Measurements from ENCODE around the gene SOCS7. TPM values are rescaled to one million over a fixed set of nuclear protein-coding genes. Genes with fewer than 3 reads are reported as not detected.

Gene SOCS7
- total RNA-seq, 1 experiment from 2014 or later, result 10.1 TPM

GRCh38 chr17:38338053-38338452 lies 13.6 kb upstream of the SOCS7 start:
- no peak for DNase-seq (ENCODE audit: low read depth)

- no peak for DNase-seq (ENCODE audit: low read depth)
Measured at GRCh38 chr17:38338535-38338934, 13.1 kb upstream of the SOCS7 start.

GRCh38 chr17:38339891-38340290 lies 11.8 kb upstream of the SOCS7 start:
- no peak for DNase-seq (ENCODE audit: low read depth)

- DNase-seq (ENCODE audit: low read depth), result peak; percentile 28
Measured at GRCh38 chr17:38341035-38341721, 10.5 kb upstream of the SOCS7 start.

GRCh38 chr17:38342886-38343607 lies 8.6 kb upstream of the SOCS7 start:
- no peak for DNase-seq (ENCODE audit: low read depth)

- no peak for DNase-seq (ENCODE audit: low read depth)
Measured at GRCh38 chr17:38343608-38344419, 7.8 kb upstream of the SOCS7 start, which contains the start of gene GPR179. Gene GPR179, minus strand, starts transcription at chr17:38343956. Its CDS starts 167 bp downstream, at chr17:38343789.

GRCh38 chr17:38344420-38344745 lies 7.3 kb upstream of the SOCS7 start:
- no peak for DNase-seq (ENCODE audit: low read depth)

GRCh38 chr17:38345743-38346142 lies 5.9 kb upstream of the SOCS7 start:
- no peak for DNase-seq (ENCODE audit: low read depth)

- DNase-seq (ENCODE audit: low read depth), result peak; percentile 75
Measured at GRCh38 chr17:38349097-38349730, 2.4 kb upstream of the SOCS7 start.

- DNase-seq (ENCODE audit: low read depth), result no peak
Measured at GRCh38 chr17:38350035-38350434, 1.6 kb upstream of the SOCS7 start.

GRCh38 chr17:38352245-38353085 lies 821 bp downstream of the SOCS7 start:
- peak; percentile 14 for DNase-seq (ENCODE audit: low read depth)

- DNase-seq (ENCODE audit: low read depth), result no peak
Measured at GRCh38 chr17:38353086-38353604, 1.5 kb downstream of the SOCS7 start.

- no peak for DNase-seq (ENCODE audit: low read depth)
Measured at GRCh38 chr17:38353668-38354067, 2.0 kb downstream of the SOCS7 start.

GRCh38 chr17:38354466-38354865 lies 2.8 kb downstream of the SOCS7 start:
- DNase-seq (ENCODE audit: low read depth), result no peak

- DNase-seq (ENCODE audit: low read depth), result no peak
Measured at GRCh38 chr17:38355251-38355650, 3.6 kb downstream of the SOCS7 start.

- no peak for DNase-seq (ENCODE audit: low read depth)
Measured at GRCh38 chr17:38357486-38358123, 6.0 kb downstream of the SOCS7 start.

- DNase-seq (ENCODE audit: low read depth), result no peak
Measured at GRCh38 chr17:38358586-38359513, 7.2 kb downstream of the SOCS7 start.

GRCh38 chr17:38361694-38362465 lies 10.2 kb downstream of the SOCS7 start:
- DNase-seq (ENCODE audit: low read depth), result no peak

- no peak for DNase-seq (ENCODE audit: low read depth)
Measured at GRCh38 chr17:38363016-38363415, 11.4 kb downstream of the SOCS7 start.

Data from Daoy (cell line).